LNCAP (cell line): ENCODE results near the gene MRPL23.

Experiments used
- CTCF ChIP-seq: fragments of 450-650 bp; IDR thresholded peaks from 2 replicates; pipeline ENCODE4 v1.5.1; 2017; ENCODE audit warnings: mild to moderate bottlenecking

Gene MRPL23

GRCh38 chr11:1963864-1964263, 16.7 kb downstream of the MRPL23 start:
- no peak for TF ChIP-seq CTCF

GRCh38 chr11:1964348-1964747, 17.2 kb downstream of the MRPL23 start:
- TF ChIP-seq CTCF, result no peak

GRCh38 chr11:1964955-1965354, 17.8 kb downstream of the MRPL23 start:
- TF ChIP-seq CTCF, result no peak

- TF ChIP-seq CTCF, result no peak
Measured at GRCh38 chr11:1966531-1966930, 19.4 kb downstream of the MRPL23 start.

- TF ChIP-seq CTCF, result no peak
Measured at GRCh38 chr11:1967641-1968225, 20.6 kb downstream of the MRPL23 start.

GRCh38 chr11:1968454-1969002, 21.4 kb downstream of the MRPL23 start:
- TF ChIP-seq CTCF, result no peak

- no peak for TF ChIP-seq CTCF
Measured at GRCh38 chr11:1969035-1969434, 21.9 kb downstream of the MRPL23 start.

- no peak for TF ChIP-seq CTCF
Measured at GRCh38 chr11:1969776-1970175, 22.6 kb downstream of the MRPL23 start.
